Measurements from ENCODE around the gene MDGA2. TPM values are rescaled to one million over a fixed set of nuclear protein-coding genes. Genes with fewer than 3 reads are reported as not detected.
"Not testable (repeated sequence)": the region's sequence is repeated elsewhere in the genome, so short reads cannot be mapped to it uniquely, and the experiment has no call there.

MDGA2 gene
- polyA plus RNA-seq, 1 donor, result 0.82 TPM

GRCh38 chr14:47624126-47624525 is 51.3 kb downstream of the MDGA2 start:
- not testable (repeated sequence) for H3K9me3 ChIP-seq (ENCODE audit: control insufficient read depth, low read depth, low read length); H3K4me1 ChIP-seq (ENCODE audit: control insufficient read depth, insufficient read depth, low read length); H3K27ac ChIP-seq (ENCODE audit: low read length); H3K4me3 ChIP-seq (ENCODE audit: low read length); H3K36me3 ChIP-seq (ENCODE audit: control insufficient read depth, insufficient read depth, low read length); DNase-seq; H3K27me3 ChIP-seq (ENCODE audit: control insufficient read depth, insufficient read depth, low read length)
- WGBS (ENCODE audit: insufficient coverage, low lambda C conversion rate), result 100% methylated on average over 3 of the region's 13 CpGs

GRCh38 chr14:47619392-47619791 is 56.0 kb downstream of the MDGA2 start:
- Histone ChIP-seq H3K4me1 (ENCODE audit: control insufficient read depth, insufficient read depth, low read length) (no peaks in the 10 kb centered on the region), H3K9me3 (ENCODE audit: control insufficient read depth, low read depth, low read length) (no peaks in the 10 kb centered on the region)
- WGBS (ENCODE audit: insufficient coverage, low lambda C conversion rate), result no CpG with 5 or more reads among the region's 3 CpGs

GRCh38 chr14:47606566-47606965 is 68.8 kb downstream of the MDGA2 start:
- 100% methylated on average over 1 of the region's 3 CpGs for WGBS (ENCODE audit: insufficient coverage, low lambda C conversion rate)
- H3K27ac ChIP-seq (ENCODE audit: low read length), result no peak overlapping the region
- no peak for DNase-seq

More at GRCh38 chr14:47619392-47619791, 56.0 kb downstream of the MDGA2 start:
- no peaks in the 10 kb centered on the region for H3K27me3 ChIP-seq (ENCODE audit: control insufficient read depth, insufficient read depth, low read length)
- DNase-seq, result no peak
- no peaks in the 10 kb centered on the region for H3K36me3 ChIP-seq (ENCODE audit: control insufficient read depth, insufficient read depth, low read length)
- H3K27ac ChIP-seq (ENCODE audit: low read length), result no peak overlapping the region
- no peak overlapping the region for H3K4me3 ChIP-seq (ENCODE audit: low read length)

GRCh38 chr14:47596860-47597259 is 78.5 kb downstream of the MDGA2 start:
- Histone ChIP-seq H3K36me3 (ENCODE audit: control insufficient read depth, insufficient read depth, low read length) (no peaks in the 10 kb centered on the region), H3K27me3 (ENCODE audit: control insufficient read depth, insufficient read depth, low read length) (no peaks in the 10 kb centered on the region), H3K9me3 (ENCODE audit: control insufficient read depth, low read depth, low read length) (no peaks in the 10 kb centered on the region), H3K4me3 (ENCODE audit: low read length) (no peak overlapping the region), H3K4me1 (ENCODE audit: control insufficient read depth, insufficient read depth, low read length) (no peaks in the 10 kb centered on the region), H3K27ac (ENCODE audit: low read length) (no peak overlapping the region)
- no peak for DNase-seq
- WGBS (ENCODE audit: insufficient coverage, low lambda C conversion rate), result no CpG with 5 or more reads among the region's 2 CpGs

More at GRCh38 chr14:47606566-47606965, 68.8 kb downstream of the MDGA2 start:
- no peak overlapping the region for H3K4me3 ChIP-seq (ENCODE audit: low read length)
- H3K36me3 ChIP-seq (ENCODE audit: control insufficient read depth, insufficient read depth, low read length), result no peaks in the 10 kb centered on the region
- H3K9me3 ChIP-seq (ENCODE audit: control insufficient read depth, low read depth, low read length), result no peaks in the 10 kb centered on the region
- H3K4me1 ChIP-seq (ENCODE audit: control insufficient read depth, insufficient read depth, low read length), result no peaks in the 10 kb centered on the region
- no peaks in the 10 kb centered on the region for H3K27me3 ChIP-seq (ENCODE audit: control insufficient read depth, insufficient read depth, low read length)

GRCh38 chr14:47596232-47596631 is 79.2 kb downstream of the MDGA2 start:
- no peaks in the 10 kb centered on the region for H3K36me3 ChIP-seq (ENCODE audit: control insufficient read depth, insufficient read depth, low read length)
- H3K27ac ChIP-seq (ENCODE audit: low read length), result no peak overlapping the region
- H3K4me1 ChIP-seq (ENCODE audit: control insufficient read depth, insufficient read depth, low read length), result no peaks in the 10 kb centered on the region
- H3K27me3 ChIP-seq (ENCODE audit: control insufficient read depth, insufficient read depth, low read length), result no peaks in the 10 kb centered on the region
- no peak overlapping the region for H3K4me3 ChIP-seq (ENCODE audit: low read length)
- WGBS (ENCODE audit: insufficient coverage, low lambda C conversion rate), result 63% methylated on average over 1 of the region's 3 CpGs
- no peak for DNase-seq
- H3K9me3 ChIP-seq (ENCODE audit: control insufficient read depth, low read depth, low read length), result no peaks in the 10 kb centered on the region

GRCh38 chr14:47595552-47595951 is 79.9 kb downstream of the MDGA2 start:
- no peaks in the 10 kb centered on the region for H3K36me3 ChIP-seq (ENCODE audit: control insufficient read depth, insufficient read depth, low read length)
- no peaks in the 10 kb centered on the region for H3K27me3 ChIP-seq (ENCODE audit: control insufficient read depth, insufficient read depth, low read length)
- DNase-seq, result no peak
- H3K4me1 ChIP-seq (ENCODE audit: control insufficient read depth, insufficient read depth, low read length), result no peaks in the 10 kb centered on the region
- H3K4me3 ChIP-seq (ENCODE audit: low read length), result no peak overlapping the region
- H3K27ac ChIP-seq (ENCODE audit: low read length), result no peak overlapping the region
- WGBS (ENCODE audit: insufficient coverage, low lambda C conversion rate), result 80% methylated on average over 1 of the region's 1 CpG
- no peaks in the 10 kb centered on the region for H3K9me3 ChIP-seq (ENCODE audit: control insufficient read depth, low read depth, low read length)

- no peaks in the 10 kb centered on the region for H3K36me3 ChIP-seq (ENCODE audit: control insufficient read depth, insufficient read depth, low read length)
- H3K9me3 ChIP-seq (ENCODE audit: control insufficient read depth, low read depth, low read length), result no peaks in the 10 kb centered on the region
- H3K27ac ChIP-seq (ENCODE audit: low read length), result no peak overlapping the region
- DNase-seq, result no peak
- no peaks in the 10 kb centered on the region for H3K4me1 ChIP-seq (ENCODE audit: control insufficient read depth, insufficient read depth, low read length)
- H3K27me3 ChIP-seq (ENCODE audit: control insufficient read depth, insufficient read depth, low read length), result no peaks in the 10 kb centered on the region
- no CpG with 5 or more reads among the region's 2 CpGs for WGBS (ENCODE audit: insufficient coverage, low lambda C conversion rate)
- no peak overlapping the region for H3K4me3 ChIP-seq (ENCODE audit: low read length)
These were observed 84.5 kb downstream of the MDGA2 start for GRCh38 chr14:47590767-47591495.

- Histone ChIP-seq H3K27me3 (ENCODE audit: control insufficient read depth, insufficient read depth, low read length) (no peaks in the 10 kb centered on the region), H3K4me1 (ENCODE audit: control insufficient read depth, insufficient read depth, low read length) (no peaks in the 10 kb centered on the region), H3K4me3 (ENCODE audit: low read length) (no peak overlapping the region), H3K27ac (ENCODE audit: low read length) (no peak overlapping the region), H3K36me3 (ENCODE audit: control insufficient read depth, insufficient read depth, low read length) (no peaks in the 10 kb centered on the region), H3K9me3 (ENCODE audit: control insufficient read depth, low read depth, low read length) (no peaks in the 10 kb centered on the region)
- no peak for DNase-seq
- 88% methylated on average over 7 of the region's 7 CpGs for WGBS (ENCODE audit: insufficient coverage, low lambda C conversion rate)
These were observed 90.0 kb downstream of the MDGA2 start for GRCh38 chr14:47585447-47585846.

- Histone ChIP-seq H3K4me1 (ENCODE audit: control insufficient read depth, insufficient read depth, low read length) (no peaks in the 10 kb centered on the region), H3K36me3 (ENCODE audit: control insufficient read depth, insufficient read depth, low read length) (no peaks in the 10 kb centered on the region), H3K27ac (ENCODE audit: low read length) (no peak overlapping the region), H3K9me3 (ENCODE audit: control insufficient read depth, low read depth, low read length) (no peaks in the 10 kb centered on the region), H3K27me3 (ENCODE audit: control insufficient read depth, insufficient read depth, low read length) (no peaks in the 10 kb centered on the region), H3K4me3 (ENCODE audit: low read length) (no peak overlapping the region)
- DNase-seq, result no peak
These were observed 108.1 kb downstream of the MDGA2 start for GRCh38 chr14:47567273-47567672.

- H3K9me3 ChIP-seq (ENCODE audit: control insufficient read depth, low read depth, low read length), result no peaks in the 10 kb centered on the region
- no peak for DNase-seq
- H3K27ac ChIP-seq (ENCODE audit: low read length), result no peak overlapping the region
- no peaks in the 10 kb centered on the region for H3K4me1 ChIP-seq (ENCODE audit: control insufficient read depth, insufficient read depth, low read length)
- H3K27me3 ChIP-seq (ENCODE audit: control insufficient read depth, insufficient read depth, low read length), result no peaks in the 10 kb centered on the region
- H3K4me3 ChIP-seq (ENCODE audit: low read length), result no peak overlapping the region
- WGBS (ENCODE audit: insufficient coverage, low lambda C conversion rate), result no CpG with 5 or more reads among the region's 1 CpG
- H3K36me3 ChIP-seq (ENCODE audit: control insufficient read depth, insufficient read depth, low read length), result no peaks in the 10 kb centered on the region
These were observed 117.5 kb downstream of the MDGA2 start for GRCh38 chr14:47557894-47558293.

GRCh38 chr14:47555333-47555732 is 120.1 kb downstream of the MDGA2 start:
- H3K4me1 ChIP-seq (ENCODE audit: control insufficient read depth, insufficient read depth, low read length), result no peaks in the 10 kb centered on the region
- H3K27ac ChIP-seq (ENCODE audit: low read length), result no peak overlapping the region
- DNase-seq, result no peak
- H3K4me3 ChIP-seq (ENCODE audit: low read length), result no peak overlapping the region
- no peaks in the 10 kb centered on the region for H3K27me3 ChIP-seq (ENCODE audit: control insufficient read depth, insufficient read depth, low read length)
- no peaks in the 10 kb centered on the region for H3K9me3 ChIP-seq (ENCODE audit: control insufficient read depth, low read depth, low read length)
- H3K36me3 ChIP-seq (ENCODE audit: control insufficient read depth, insufficient read depth, low read length), result no peaks in the 10 kb centered on the region

Measured in large intestine (tissue), 3 donors.